Loucy (cell line): ENCODE results near the gene CSRP1.

Source experiments
- H2AFZ ChIP-seq: fragments of 200-600 bp; sonication (generic); 2 replicates; pipeline ENCODE4 v1.6.0; 2016; ENCODE audit warnings: antibody characterized with exemption, mild to moderate bottlenecking, low read length, moderate library complexity
- H3F3A ChIP-seq: fragments of 200-600 bp; 2 replicates; pipeline ENCODE4 v1.6.0; 2016; ENCODE audit warnings: antibody characterized with exemption, low read depth, mild to moderate bottlenecking
- H3K27me3 ChIP-seq: fragments of 200-600 bp; sonication (generic); 2 replicates; pipeline ENCODE4 v1.6.1; 2014; ENCODE audit warnings: low read length, mild to moderate bottlenecking; ENCODE audit not compliant: insufficient read depth, poor library complexity, severe bottlenecking
- H3K36me3 ChIP-seq: fragments of 200-600 bp; sonication (generic); 2 replicates; pipeline ENCODE4 v1.6.1; 2016; ENCODE audit warnings: low read length; ENCODE audit not compliant: insufficient read depth
- H3K4me1 ChIP-seq: fragments of 200-600 bp; sonication (generic); 2 replicates; pipeline ENCODE4 v1.5.1; 2014; ENCODE audit warnings: low read length, mild to moderate bottlenecking; ENCODE audit not compliant: insufficient read depth, poor library complexity, severe bottlenecking
- H3K4me2 ChIP-seq: fragments of 200-600 bp; sonication (generic); 2 replicates; pipeline ENCODE4 v1.6.0; 2014; ENCODE audit warnings: antibody characterized with exemption, low read length, low read depth, mild to moderate bottlenecking; ENCODE audit not compliant: poor library complexity, severe bottlenecking
- H3K4me3 ChIP-seq: fragments of 200-600 bp; sonication (generic); 2 replicates; pipeline ENCODE4 v1.5.1; 2014; ENCODE audit warnings: low read length, mild to moderate bottlenecking, mixed read lengths; ENCODE audit not compliant: poor library complexity, severe bottlenecking
- H3K79me2 ChIP-seq: fragments of 200-600 bp; sonication (generic); 2 replicates; pipeline ENCODE4 v1.6.1; 2014; ENCODE audit warnings: low read length; ENCODE audit not compliant: insufficient read depth
- H3K9ac ChIP-seq: fragments of 200-600 bp; sonication (generic); 2 replicates; pipeline ENCODE4 v1.6.0; 2014; ENCODE audit warnings: mild to moderate bottlenecking, low read depth, low read length, moderate library complexity; ENCODE audit not compliant: poor library complexity, severe bottlenecking
- H3K9me2 ChIP-seq: fragments of 200-600 bp; sonication (generic); replicated peaks from 2 replicates; pipeline ENCODE4 v1.6.1; 2016; ENCODE audit warnings: low read depth, low read length, mixed read lengths
- H3K9me3 ChIP-seq: fragments of 200-600 bp; sonication (generic); 2 replicates; pipeline ENCODE4 v1.6.1; 2014; ENCODE audit warnings: mild to moderate bottlenecking, antibody characterized with exemption, low read length, low read depth; ENCODE audit not compliant: insufficient read depth
- H4K20me1 ChIP-seq: fragments of 200-600 bp; sonication (generic); 2 replicates; pipeline ENCODE4 v1.6.0; 2014; ENCODE audit warnings: antibody characterized with exemption, low read length, mild to moderate bottlenecking; ENCODE audit not compliant: insufficient read depth, poor library complexity, severe bottlenecking
- CTCF ChIP-seq: fragments of 200-600 bp; sonication (generic); conservative IDR thresholded peaks from 2 replicates; pipeline ENCODE4 v1.5.1; 2014; ENCODE audit warnings: mild to moderate bottlenecking, antibody characterized with exemption, low read length
- EZH2phosphoT487 ChIP-seq: fragments of 200-600 bp; IDR thresholded peaks from 2 replicates; pipeline ENCODE4 v1.6.1; 2018; ENCODE audit warnings: antibody characterized with exemption, mild to moderate bottlenecking, moderate library complexity, borderline replicate concordance

CSRP1 gene

GRCh38 chr1:201516511-201517127 lies 9.7 kb upstream of the CSRP1 start:
- Histone ChIP-seq H3K9me2 (no peaks in the 10 kb centered on the region), H4K20me1 (no peaks in the 10 kb centered on the region), H3K9ac (no peak overlapping the region), H2AFZ (no peak overlapping the region), H3K36me3 (no peaks in the 10 kb centered on the region), H3K27me3 (no peaks in the 10 kb centered on the region), H3K4me1 (peaks cover 8% of the 10 kb centered on the region), H3K4me3 (no peak overlapping the region), H3K9me3 (no peaks in the 10 kb centered on the region), H3F3A (no peaks in the 10 kb centered on the region), H3K4me2 (no peak overlapping the region), H3K79me2 (no peaks in the 10 kb centered on the region)
- TF ChIP-seq EZH2phosphoT487 (no peak), CTCF (no peak)

- Histone ChIP-seq H3K9ac (no peak overlapping the region), H4K20me1 (no peaks in the 10 kb centered on the region), H3K79me2 (no peaks in the 10 kb centered on the region), H3K4me3 (no peak overlapping the region), H3K9me2 (no peaks in the 10 kb centered on the region), H3K4me2 (no peak overlapping the region), H3K4me1 (peaks cover 10% of the 10 kb centered on the region), H3K9me3 (no peaks in the 10 kb centered on the region), H3K27me3 (no peaks in the 10 kb centered on the region), H3F3A (no peaks in the 10 kb centered on the region), H2AFZ (no peak overlapping the region), H3K36me3 (no peaks in the 10 kb centered on the region)
- TF ChIP-seq EZH2phosphoT487 (no peak), CTCF (no peak)
These were observed 9.0 kb upstream of the CSRP1 start for GRCh38 chr1:201515895-201516294.

GRCh38 chr1:201515062-201515750 lies 8.3 kb upstream of the CSRP1 start:
- Histone ChIP-seq H3K9me3 (no peaks in the 10 kb centered on the region), H3K36me3 (no peaks in the 10 kb centered on the region), H4K20me1 (no peaks in the 10 kb centered on the region), H3K79me2 (no peaks in the 10 kb centered on the region), H3K4me2 (no peak overlapping the region), H3K4me3 (no peak overlapping the region), H3K9ac (no peak overlapping the region), H2AFZ (no peak overlapping the region), H3K4me1 (peaks cover 10% of the 10 kb centered on the region), H3F3A (no peaks in the 10 kb centered on the region), H3K9me2 (no peaks in the 10 kb centered on the region), H3K27me3 (no peaks in the 10 kb centered on the region)
- TF ChIP-seq EZH2phosphoT487 (no peak), CTCF (no peak)
